GM04503 (cell line): ENCODE results near the gene POLE.

Source experiments
- DNase-seq: peaks from one replicate; pipeline ENCODE4 v3.0.0-alpha.2; 2012; ENCODE audit warnings: low read depth

The POLE gene

GRCh38 chr12:132597333-132598316 lies 89.5 kb downstream of the POLE start:
- no peak for DNase-seq

- no peak for DNase-seq
Measured at GRCh38 chr12:132596016-132596415, 91.1 kb downstream of the POLE start.

- no peak for DNase-seq
Measured at GRCh38 chr12:132595183-132595582, 92.0 kb downstream of the POLE start.

GRCh38 chr12:132593938-132594358 lies 93.2 kb downstream of the POLE start:
- peak; percentile 74 for DNase-seq

GRCh38 chr12:132593521-132593920 lies 93.6 kb downstream of the POLE start:
- no peak for DNase-seq

- DNase-seq = no peak
Measured at GRCh38 chr12:132593071-132593470, 94.1 kb downstream of the POLE start.

- no peak for DNase-seq
Measured at GRCh38 chr12:132592282-132592970, 94.7 kb downstream of the POLE start.

- no peak for DNase-seq
Measured at GRCh38 chr12:132591107-132591935, 95.8 kb downstream of the POLE start.

- DNase-seq = no peak
Measured at GRCh38 chr12:132588821-132589669, 98.1 kb downstream of the POLE start.

- no peak for DNase-seq
Measured at GRCh38 chr12:132588319-132588718, 98.8 kb downstream of the POLE start.

- no peak for DNase-seq
Measured at GRCh38 chr12:132587781-132588180, 99.4 kb downstream of the POLE start.

GRCh38 chr12:132586929-132587328 lies 100.2 kb downstream of the POLE start:
- DNase-seq = no peak

- no peak for DNase-seq
Measured at GRCh38 chr12:132585177-132585576, 102.0 kb downstream of the POLE start.

GRCh38 chr12:132584429-132584828 lies 102.7 kb downstream of the POLE start:
- no peak for DNase-seq

GRCh38 chr12:132583736-132584135 lies 103.4 kb downstream of the POLE start:
- DNase-seq = no peak

GRCh38 chr12:132583411-132583710 lies 103.8 kb downstream of the POLE start:
- no peak for DNase-seq

- DNase-seq = no peak
Measured at GRCh38 chr12:132582582-132583410, 104.3 kb downstream of the POLE start.

GRCh38 chr12:132582058-132582420 lies 105.1 kb downstream of the POLE start:
- DNase-seq = no peak

- no peak for DNase-seq
Measured at GRCh38 chr12:132581348-132582057, 105.6 kb downstream of the POLE start.

- no peak for DNase-seq
Measured at GRCh38 chr12:132580701-132581292, 106.3 kb downstream of the POLE start.
